Smooth muscle cell of the brain vasculature (primary cell): ENCODE measurements around the gene PIK3R4.

ENCODE experiments used
- DNase-seq: peaks from one replicate; pipeline ENCODE4 v3.0.0-alpha.2; 2012; ENCODE audit warnings: low read depth, low spot score

PIK3R4 gene

GRCh38 chr3:130746246-130747039 is at the start of gene PIK3R4:
TSS of gene PIK3R4 (minus strand) at chr3:130746829. CDS start at chr3:130745218, 1,611 bp downstream.
- peak; percentile 95 for DNase-seq

DNA sequence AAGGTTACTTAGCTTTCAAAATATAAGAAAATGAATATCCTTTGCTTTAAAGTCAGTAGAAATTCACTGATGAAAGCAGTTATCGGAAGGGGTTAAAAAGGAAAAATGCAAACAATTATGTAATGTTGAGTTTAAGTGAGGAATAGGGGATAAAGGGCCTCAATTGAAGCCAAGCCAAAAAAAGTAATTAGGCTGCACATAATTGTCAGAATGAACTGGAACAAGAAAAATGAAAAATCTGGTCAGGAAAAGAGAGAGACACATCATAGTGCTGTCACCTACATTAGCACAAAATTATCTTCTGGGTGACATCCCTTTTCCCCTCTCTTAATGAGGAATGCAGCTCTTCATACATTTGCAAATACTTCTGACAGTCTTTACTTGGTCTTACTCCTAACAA is 48.8 kb upstream of the PIK3R4 start:
- no peak for DNase-seq

DNA sequence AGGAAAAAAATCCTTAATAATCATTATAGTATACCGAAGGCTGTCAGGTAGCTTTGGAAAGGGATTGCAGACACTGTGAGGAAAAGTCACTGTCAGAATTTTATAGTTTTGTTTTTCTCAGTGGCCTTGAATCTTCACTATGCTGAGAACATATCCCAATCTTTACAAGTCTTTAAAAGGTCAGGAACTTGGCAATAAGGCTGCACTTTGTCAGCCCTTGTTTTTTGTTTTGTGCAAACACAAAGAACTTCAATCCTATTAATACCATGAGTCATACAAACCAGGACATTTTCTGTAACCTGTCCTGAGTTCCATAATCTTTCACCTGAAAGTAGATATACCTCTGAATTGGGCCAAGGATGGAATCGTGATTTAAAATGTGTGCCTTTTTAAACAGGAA is 45.6 kb upstream of the PIK3R4 start:
- DNase-seq = no peak

GRCh38 chr3:130789782-130790322 is 43.2 kb upstream of the PIK3R4 start:
- no peak for DNase-seq

DNA sequence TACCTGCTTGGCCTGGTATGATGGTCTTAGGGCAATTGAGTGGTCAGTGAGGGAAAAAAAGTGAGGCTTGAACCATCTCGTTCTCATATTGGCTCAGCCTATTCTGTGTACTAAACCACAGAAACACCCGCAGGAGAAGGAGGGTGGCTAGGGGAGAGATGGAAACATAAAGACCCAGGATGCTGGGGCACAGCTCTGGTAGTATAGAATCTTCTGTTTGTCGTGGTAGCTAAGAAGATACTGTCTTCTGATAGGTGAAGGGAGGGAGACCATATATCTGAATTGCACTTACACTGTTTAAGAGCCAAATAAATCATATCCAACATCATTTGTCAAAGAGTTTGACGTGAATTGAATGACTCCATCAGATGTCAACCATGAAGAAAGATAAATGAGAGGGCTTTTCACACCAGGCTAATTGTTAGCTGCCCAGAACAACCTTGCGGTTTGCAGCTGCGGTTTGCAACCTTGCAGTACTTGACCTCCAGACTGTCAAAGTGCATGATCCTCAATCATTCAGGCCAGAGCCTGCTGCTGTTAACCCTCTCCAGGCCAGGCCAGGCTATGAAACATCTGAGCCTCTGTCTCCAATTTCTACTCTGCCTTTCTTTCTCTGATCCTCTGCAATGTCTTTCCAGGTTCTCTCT is 40.9 kb upstream of the PIK3R4 start:
- no peak for DNase-seq

GRCh38 chr3:130786306-130786705 is 39.7 kb upstream of the PIK3R4 start:
- no peak for DNase-seq

DNA sequence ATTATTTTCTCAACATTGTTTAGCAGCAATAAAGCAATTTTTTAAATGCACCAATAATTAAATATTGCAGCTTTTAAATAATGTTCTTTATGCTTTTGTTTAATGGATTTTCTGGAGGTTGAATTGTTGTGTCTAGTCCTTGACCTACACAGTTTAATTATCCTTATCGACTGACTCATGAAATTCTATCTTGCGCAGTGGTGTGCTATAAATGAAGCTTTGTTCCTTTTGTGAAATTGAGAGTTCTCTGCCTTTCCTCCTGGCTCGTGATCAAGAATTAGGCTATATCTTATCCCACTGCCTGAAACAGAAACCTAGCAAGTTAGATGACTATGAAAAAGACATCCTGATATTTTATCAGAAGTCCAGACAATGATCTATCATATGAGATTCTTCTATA is 37.0 kb upstream of the PIK3R4 start:
- DNase-seq = no peak

DNA sequence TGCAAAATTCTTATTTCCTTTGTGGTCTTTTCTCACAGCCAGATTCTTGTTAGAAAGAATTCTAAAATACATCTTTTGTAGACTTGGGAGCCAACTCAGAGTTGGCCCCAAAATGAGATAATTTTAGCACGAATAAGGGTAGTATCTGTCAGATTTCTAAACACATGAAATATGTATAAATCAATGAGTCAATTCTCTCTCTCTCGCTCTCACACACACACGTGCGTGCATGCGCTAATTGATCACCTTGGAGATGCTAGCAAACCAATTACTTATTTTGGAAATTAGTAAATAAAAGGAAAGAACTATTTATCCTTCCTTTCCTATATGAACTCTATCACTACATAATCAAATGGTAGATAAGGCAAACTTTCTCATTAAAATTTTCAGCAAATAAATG is 32.9 kb upstream of the PIK3R4 start:
- no peak for DNase-seq

DNA sequence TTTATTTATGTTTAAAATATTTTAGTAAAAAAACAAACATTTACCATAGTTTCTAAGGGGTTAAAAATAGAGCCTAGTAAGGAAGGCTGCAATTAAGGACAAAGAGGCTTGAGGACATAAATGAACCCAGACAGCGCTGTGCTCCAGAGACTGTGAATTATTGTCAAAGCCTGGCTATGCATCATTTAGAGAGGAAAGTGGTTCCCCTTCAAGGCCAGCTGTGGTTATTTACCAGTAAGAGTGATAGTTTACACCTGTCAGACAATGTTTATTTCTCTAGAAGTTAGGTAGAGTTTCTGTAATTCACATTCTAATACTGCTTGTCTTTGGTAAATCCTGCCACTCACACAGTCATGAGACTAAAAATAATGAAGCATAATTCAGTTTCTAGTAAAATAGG is 32.4 kb upstream of the PIK3R4 start:
- DNase-seq = no peak

DNA sequence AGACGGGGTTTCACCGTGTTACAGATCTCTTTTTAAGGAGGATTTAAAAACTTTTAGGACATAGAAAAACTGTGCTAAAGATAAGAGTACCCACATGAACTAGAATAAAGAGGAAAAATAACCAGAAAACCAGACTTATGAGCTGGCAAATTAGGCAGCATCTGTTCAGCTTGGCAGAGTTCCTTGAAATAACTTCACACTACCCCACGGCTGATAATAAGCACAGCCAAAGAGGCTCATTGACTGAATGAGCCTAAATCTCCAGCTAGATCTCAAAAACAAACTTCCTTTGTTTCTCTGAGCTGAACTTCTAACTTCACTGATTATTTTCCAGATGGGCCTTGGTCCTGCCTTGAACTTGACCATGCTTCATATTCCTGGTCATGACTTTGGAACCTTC is 26.7 kb upstream of the PIK3R4 start:
- DNase-seq = no peak

- no peak for DNase-seq
Measured at GRCh38 chr3:130772129-130772528, 25.5 kb upstream of the PIK3R4 start.

- no peak for DNase-seq
Measured at GRCh38 chr3:130770644-130771043, 24.0 kb upstream of the PIK3R4 start.

GRCh38 chr3:130761730-130762311 is 15.2 kb upstream of the PIK3R4 start:
- no peak for DNase-seq

- no peak for DNase-seq
Measured at GRCh38 chr3:130760922-130761321, 14.3 kb upstream of the PIK3R4 start.

GRCh38 chr3:130759692-130760338 is 13.2 kb upstream of the PIK3R4 start:
- DNase-seq = no peak

DNA sequence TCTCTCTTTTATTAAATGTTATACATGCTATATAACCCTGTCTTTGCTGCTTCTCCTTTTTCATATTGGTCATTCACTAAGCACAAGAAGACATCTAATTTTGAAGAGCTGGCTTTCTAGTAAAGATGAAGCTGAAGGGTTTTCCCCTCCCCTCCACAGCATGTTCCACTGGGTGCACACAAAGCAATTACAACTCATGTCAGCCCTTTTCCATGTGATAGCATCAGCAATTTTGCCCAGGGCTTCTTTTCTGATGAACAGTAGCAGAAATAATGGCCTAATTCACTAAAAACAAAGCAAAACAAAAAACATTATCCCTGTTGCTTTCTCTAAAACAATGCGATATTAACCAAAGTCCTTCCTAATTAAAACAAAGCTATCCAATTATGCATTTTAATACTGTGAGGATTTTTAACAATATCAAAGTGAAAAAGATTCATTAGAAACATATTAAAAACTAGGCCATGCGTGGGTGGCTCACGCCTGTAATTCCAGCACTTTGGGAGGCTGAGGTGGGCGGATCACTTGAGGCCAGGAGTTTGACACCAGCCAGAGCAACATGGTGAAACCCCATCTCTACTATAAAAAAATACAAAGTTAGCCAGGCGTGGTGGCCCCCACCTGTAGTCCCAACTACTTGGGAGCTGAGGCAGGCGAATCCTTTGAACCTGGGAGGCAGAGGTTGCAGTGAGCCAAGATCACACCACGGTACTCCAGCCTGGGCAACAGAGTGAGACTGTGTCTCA is 12.2 kb upstream of the PIK3R4 start:
- no peak for DNase-seq

GRCh38 chr3:130757611-130758150 is 11.1 kb upstream of the PIK3R4 start:
- no peak for DNase-seq

DNA sequence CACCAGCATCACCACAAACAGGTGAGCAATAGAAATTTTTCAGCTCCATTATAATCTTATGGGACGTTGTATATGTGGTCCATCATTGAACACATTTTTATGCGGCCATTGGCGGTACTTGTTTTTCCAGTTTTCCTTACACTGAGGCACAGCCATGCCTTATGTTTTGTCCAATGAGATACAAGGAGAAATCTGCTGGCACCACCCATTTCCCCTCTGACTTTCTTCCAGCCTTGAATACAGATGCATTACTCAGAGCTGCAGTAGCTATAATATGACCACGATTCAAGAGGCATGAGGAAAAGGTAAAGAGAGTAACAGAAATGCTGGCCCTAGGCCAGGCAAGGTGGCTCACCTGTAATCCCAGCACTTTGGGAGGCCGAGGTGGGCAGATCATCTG is 9.0 kb upstream of the PIK3R4 start:
- no peak for DNase-seq

- no peak for DNase-seq
Measured at GRCh38 chr3:130748981-130749380, 2.4 kb upstream of the PIK3R4 start.

GRCh38 chr3:130748467-130748861 is 1.8 kb upstream of the PIK3R4 start:
- no peak for DNase-seq

DNA sequence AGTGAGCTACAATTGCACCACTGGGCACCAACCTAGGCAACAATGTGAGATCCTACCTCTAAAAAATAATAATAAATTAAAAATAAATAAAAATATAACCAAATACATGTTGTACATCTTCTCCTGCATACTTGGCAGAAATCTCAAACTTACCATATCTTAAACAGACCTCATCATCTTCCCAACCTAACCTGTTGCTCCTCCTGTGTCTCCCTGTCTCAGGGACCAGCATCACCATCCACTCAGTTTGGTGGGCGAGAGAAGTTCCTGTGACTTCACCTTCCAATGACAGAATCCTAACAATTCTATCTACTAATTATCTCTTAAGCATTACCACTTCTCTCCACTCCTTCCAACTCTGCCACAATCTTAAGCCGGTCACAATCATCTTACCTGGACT is 3.3 kb downstream of the PIK3R4 start:
- no peak for DNase-seq
